Spinal cord (tissue), 10 donors: ENCODE measurements around the gene HABP2. TPM values are rescaled to one million over a fixed set of nuclear protein-coding genes. Genes with fewer than 3 reads are reported as not detected.

Experiments
- DNase-seq, 6 donors: peaks; one replicate each; pipeline versions ENCODE4 v3.0.0 to v3.0.0-alpha.2; 2013 to 2015; ENCODE audit warnings: low spot score in 6 of 6, low read depth in 4 of 6
- H3K27ac ChIP-seq: one replicate; pipeline ENCODE4 v1.5.1; 2013; ENCODE audit warnings: low read depth, low read length, control low read depth
- H3K27me3 ChIP-seq: one replicate; pipeline ENCODE4 v1.6.1; 2013; ENCODE audit warnings: low read length; ENCODE audit not compliant: control insufficient read depth, insufficient read depth
- H3K36me3 ChIP-seq: one replicate; pipeline ENCODE4 v1.6.1; 2013; ENCODE audit warnings: low read length; ENCODE audit not compliant: control insufficient read depth, insufficient read depth
- H3K4me1 ChIP-seq: one replicate; pipeline ENCODE4 v1.6.1; 2013; ENCODE audit warnings: low read length; ENCODE audit not compliant: control insufficient read depth, insufficient read depth
- H3K4me3 ChIP-seq: one replicate; pipeline ENCODE4 v1.5.1; 2013; ENCODE audit warnings: low read depth, low read length, control low read depth
- H3K9me3 ChIP-seq: one replicate; pipeline ENCODE4 v1.6.1; 2013; ENCODE audit warnings: low read length; ENCODE audit not compliant: control insufficient read depth, insufficient read depth
- WGBS: methylation state at CpG from one replicate; pipeline ENCODE4 v1.1.5; 2013; ENCODE audit warnings: missing lambda C conversion rate; ENCODE audit not compliant: insufficient coverage; 5-methylcytosine and 5-hydroxymethylcytosine counted together
- polyA plus RNA-seq, 2 donors: library from polyadenylated mRNA; unstranded; fragments of 120-200 nt; gene quantifications; one replicate each; pipeline ENCODE4 v1.2.1, GENCODE V29; 2013; ENCODE audit not compliant: insufficient read length in 2 of 2
- total RNA-seq, 2 donors: library from RNA; depleted of rRNA in 1 of 2; stranded (reverse); fragments of 120-200 nt in 1 of 2; fragments of >200 nt in 1 of 2; gene quantifications; one replicate each; pipeline versions ENCODE4 v1.2.3 to v1.2.4, GENCODE V29; 2013 to 2014
- donor health status: healthy.

HABP2 gene
- total and polyA plus RNA-seq, 4 donors, result 0.09 to 0.50 (median 0.14) TPM

- Histone ChIP-seq H3K9me3 (no peaks in the 10 kb centered on the region), H3K4me1 (peaks cover 5% of the 10 kb centered on the region), H3K27ac (no peak overlapping the region), H3K4me3 (no peak overlapping the region), H3K36me3 (no peaks in the 10 kb centered on the region), H3K27me3 (no peaks in the 10 kb centered on the region)
- no peak for DNase-seq
- WGBS, result 80% methylated on average over 1 of the region's 1 CpG
Observed at GRCh38 chr10:113585949-113586348, 33.1 kb downstream of the HABP2 start.

DNA sequence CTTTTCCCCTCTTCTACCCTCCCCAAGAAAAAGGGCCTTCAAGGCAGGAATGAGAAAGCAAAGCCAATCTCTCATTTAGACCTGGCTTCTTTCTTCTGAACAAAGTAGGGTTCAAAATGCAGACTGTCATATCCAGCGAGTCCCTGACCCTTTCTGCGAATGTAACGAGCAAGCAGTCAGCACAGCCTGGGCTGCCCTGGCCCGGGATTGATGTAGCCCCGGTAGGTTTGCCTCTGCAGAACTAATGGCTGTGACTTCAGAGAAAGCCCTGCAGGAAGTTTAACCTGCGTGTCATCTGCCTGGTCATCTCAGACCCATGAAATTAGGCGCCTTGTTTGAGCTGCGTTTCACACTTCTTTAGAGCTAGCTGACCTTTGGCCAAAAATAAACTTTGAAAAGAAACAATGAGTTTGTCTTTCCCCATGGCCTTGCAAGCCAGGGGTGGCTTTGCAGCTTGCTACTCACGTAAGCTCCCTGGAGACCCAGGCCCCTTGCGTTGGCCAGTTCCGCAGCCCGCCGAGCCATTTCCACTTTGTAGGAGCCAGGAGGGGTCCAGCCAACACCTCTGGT lies 36.4 kb downstream of the HABP2 start:
- WGBS, result 47% methylated on average over 13 of the region's 13 CpGs
- DNase-seq, result no peak
- Histone ChIP-seq H3K36me3 (no peaks in the 10 kb centered on the region), H3K4me3 (no peak overlapping the region), H3K4me1 (peaks cover 5% of the 10 kb centered on the region), H3K27me3 (no peaks in the 10 kb centered on the region), H3K27ac (no peak overlapping the region), H3K9me3 (no peaks in the 10 kb centered on the region)

- Histone ChIP-seq H3K4me1 (peaks cover 8% of the 10 kb centered on the region), H3K27me3 (no peaks in the 10 kb centered on the region), H3K27ac (no peak overlapping the region), H3K9me3 (no peaks in the 10 kb centered on the region), H3K36me3 (no peaks in the 10 kb centered on the region), H3K4me3 (no peak overlapping the region)
- DNase-seq, result no peak
- WGBS, result 87% methylated on average over 12 of the region's 12 CpGs
Observed at GRCh38 chr10:113590581-113590980, 37.7 kb downstream of the HABP2 start.

- no peak for DNase-seq
- Histone ChIP-seq H3K4me3 (no peak overlapping the region), H3K36me3 (no peaks in the 10 kb centered on the region), H3K27me3 (no peaks in the 10 kb centered on the region), H3K4me1 (peaks cover 8% of the 10 kb centered on the region), H3K27ac (no peak overlapping the region), H3K9me3 (no peaks in the 10 kb centered on the region)
- 87% methylated on average over 7 of the region's 8 CpGs for WGBS
Observed at GRCh38 chr10:113592380-113592779, 39.5 kb downstream of the HABP2 start.

DNA sequence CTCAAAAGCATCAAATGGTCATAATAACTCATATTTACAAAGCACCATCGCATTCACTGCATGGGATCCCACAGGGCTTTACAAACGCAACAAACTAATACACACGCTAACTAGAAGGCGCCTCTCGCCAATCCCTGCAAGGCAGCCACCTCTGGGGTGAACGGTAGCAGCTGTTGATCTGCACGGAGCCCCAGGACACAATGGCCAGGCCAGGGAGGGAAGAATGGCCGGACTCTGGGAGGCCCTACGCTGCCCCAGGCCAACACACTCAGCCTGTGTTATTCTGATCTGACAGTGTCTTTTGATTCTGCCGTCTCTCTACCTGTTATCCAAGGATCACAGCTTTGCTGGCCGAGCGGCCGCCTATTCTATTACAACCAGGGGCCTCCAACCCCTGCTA lies 41.8 kb downstream of the HABP2 start:
- 54% methylated on average over 13 of the region's 13 CpGs for WGBS
- DNase-seq, result no peak
- no peaks in the 10 kb centered on the region for H3K36me3 ChIP-seq
- H3K9me3 ChIP-seq, result no peaks in the 10 kb centered on the region
- H3K27ac ChIP-seq, result no peak overlapping the region
- H3K27me3 ChIP-seq, result no peaks in the 10 kb centered on the region
- no peak overlapping the region for H3K4me3 ChIP-seq
- H3K4me1 ChIP-seq, result peaks cover 4% of the 10 kb centered on the region

- Histone ChIP-seq H3K27me3 (no peaks in the 10 kb centered on the region), H3K4me3 (no peak overlapping the region), H3K9me3 (no peaks in the 10 kb centered on the region), H3K27ac (no peak overlapping the region), H3K36me3 (no peaks in the 10 kb centered on the region), H3K4me1 (peaks cover under 1% of the 10 kb centered on the region)
- WGBS, result 92% methylated on average over 1 of the region's 3 CpGs
- no peak for DNase-seq
Observed at GRCh38 chr10:113600569-113600968, 47.7 kb downstream of the HABP2 start.

DNA sequence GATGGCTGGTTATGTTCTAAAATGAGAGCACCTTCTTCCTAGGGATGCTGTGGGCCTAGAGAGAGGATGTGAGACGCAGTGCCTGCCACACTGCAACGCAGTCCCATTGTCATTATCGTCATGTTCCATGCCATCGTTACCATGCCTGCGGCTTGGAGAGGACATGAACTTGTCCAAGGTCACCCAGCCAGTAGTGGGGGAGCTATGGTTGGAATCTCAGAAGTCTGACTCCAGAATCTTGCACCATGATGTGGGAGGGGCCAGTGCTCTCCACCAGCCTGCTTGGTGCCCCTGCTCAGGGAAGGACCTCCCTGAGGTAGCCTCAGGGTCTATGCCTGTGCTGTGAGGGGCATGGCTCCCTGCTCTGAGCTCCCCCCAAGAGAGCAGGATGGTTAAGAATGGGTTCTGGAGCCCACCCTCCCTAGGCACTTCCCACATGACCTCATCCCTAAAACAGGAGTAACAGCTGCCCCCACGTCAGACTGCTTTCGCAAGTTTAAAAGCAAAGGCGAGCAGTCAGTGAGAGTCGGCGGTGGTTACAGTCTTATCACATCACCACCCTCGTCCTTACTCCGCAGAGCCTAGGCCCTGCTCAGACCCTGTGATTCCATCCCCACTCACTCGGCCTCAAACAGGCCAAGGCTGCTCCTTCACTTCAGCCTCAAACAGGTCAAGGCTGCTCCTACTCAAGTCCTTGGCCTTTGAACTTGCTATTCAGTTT lies 50.4 kb downstream of the HABP2 start:
- no peak for DNase-seq
- peaks cover 2% of the 10 kb centered on the region for H3K4me1 ChIP-seq
- no peak overlapping the region for H3K27ac ChIP-seq
- no peaks in the 10 kb centered on the region for H3K9me3 ChIP-seq
- H3K27me3 ChIP-seq, result no peaks in the 10 kb centered on the region
- H3K36me3 ChIP-seq, result no peaks in the 10 kb centered on the region
- WGBS, result 82% methylated on average over 13 of the region's 13 CpGs
- no peak overlapping the region for H3K4me3 ChIP-seq

DNA sequence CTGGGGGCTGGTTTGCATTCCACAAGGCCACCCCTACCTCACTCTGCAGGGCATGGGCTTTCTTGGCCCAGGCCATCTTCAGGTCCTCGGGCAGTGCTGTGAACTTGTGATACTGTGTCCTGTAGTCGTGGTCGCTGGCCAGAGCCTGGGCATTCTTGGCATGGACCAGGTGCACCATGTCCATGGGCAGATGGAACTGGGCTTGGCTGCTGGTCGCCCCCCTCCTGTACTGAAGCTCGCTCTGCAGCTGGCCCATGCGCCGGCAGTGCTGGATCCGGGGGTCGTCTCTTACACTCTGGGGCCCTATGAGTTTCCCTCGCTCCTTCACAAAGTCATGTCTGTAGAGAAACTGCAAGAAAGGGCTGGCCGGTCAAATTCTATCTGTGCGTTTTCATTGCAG lies 51.7 kb downstream of the HABP2 start:
- Histone ChIP-seq H3K36me3 (no peaks in the 10 kb centered on the region), H3K9me3 (no peaks in the 10 kb centered on the region), H3K27ac (no peak overlapping the region), H3K4me3 (no peak overlapping the region), H3K27me3 (no peaks in the 10 kb centered on the region), H3K4me1 (peaks cover 2% of the 10 kb centered on the region)
- WGBS, result 94% methylated on average over 10 of the region's 12 CpGs
- no peak for DNase-seq

GRCh38 chr10:113605268-113605978 lies 52.6 kb downstream of the HABP2 start:
- no CpG with 5 or more reads among the region's 13 CpGs for WGBS
- Histone ChIP-seq H3K27me3 (no peaks in the 10 kb centered on the region), H3K36me3 (no peaks in the 10 kb centered on the region), H3K4me3 (no peak overlapping the region), H3K9me3 (no peaks in the 10 kb centered on the region), H3K4me1 (peaks cover 2% of the 10 kb centered on the region), H3K27ac (no peak overlapping the region)
- DNase-seq, result peak in 1 of 6 donors; percentile 44
